Glomerular visceral epithelial cell (primary cell): ENCODE results near the gene PPIA.
A peak's percentile ranks its signal among the peaks of the same experiment; 100 is the strongest.
"Not testable (repeated sequence)": the region's sequence is repeated elsewhere in the genome, so short reads cannot be mapped to it uniquely, and the experiment has no call there.

Experiments
- DNase-seq: peaks from one replicate; pipeline ENCODE4 v3.0.0-alpha.2; 2016; ENCODE audit errors: extremely low spot score

Gene PPIA

DNA sequence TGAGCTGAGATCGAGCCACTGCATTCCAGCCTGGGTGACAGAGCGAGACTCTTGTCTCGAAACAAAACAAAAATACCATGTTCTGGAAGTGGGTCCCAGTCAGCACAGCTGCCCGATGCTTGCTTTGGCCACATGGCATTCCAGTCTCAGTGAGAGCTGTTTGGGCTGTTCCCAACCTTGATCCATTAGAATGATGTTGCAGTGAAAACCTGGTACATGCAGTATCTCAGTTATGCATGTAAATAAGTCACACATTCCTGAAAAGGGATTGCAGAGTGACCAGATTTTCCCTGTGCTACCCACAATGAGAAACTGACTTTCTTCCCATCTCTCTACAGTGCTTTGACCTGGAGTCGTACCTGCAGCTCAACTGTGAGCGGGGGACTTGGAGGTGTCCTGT lies 32.4 kb upstream of the PPIA start:
- DNase-seq = no peak

DNA sequence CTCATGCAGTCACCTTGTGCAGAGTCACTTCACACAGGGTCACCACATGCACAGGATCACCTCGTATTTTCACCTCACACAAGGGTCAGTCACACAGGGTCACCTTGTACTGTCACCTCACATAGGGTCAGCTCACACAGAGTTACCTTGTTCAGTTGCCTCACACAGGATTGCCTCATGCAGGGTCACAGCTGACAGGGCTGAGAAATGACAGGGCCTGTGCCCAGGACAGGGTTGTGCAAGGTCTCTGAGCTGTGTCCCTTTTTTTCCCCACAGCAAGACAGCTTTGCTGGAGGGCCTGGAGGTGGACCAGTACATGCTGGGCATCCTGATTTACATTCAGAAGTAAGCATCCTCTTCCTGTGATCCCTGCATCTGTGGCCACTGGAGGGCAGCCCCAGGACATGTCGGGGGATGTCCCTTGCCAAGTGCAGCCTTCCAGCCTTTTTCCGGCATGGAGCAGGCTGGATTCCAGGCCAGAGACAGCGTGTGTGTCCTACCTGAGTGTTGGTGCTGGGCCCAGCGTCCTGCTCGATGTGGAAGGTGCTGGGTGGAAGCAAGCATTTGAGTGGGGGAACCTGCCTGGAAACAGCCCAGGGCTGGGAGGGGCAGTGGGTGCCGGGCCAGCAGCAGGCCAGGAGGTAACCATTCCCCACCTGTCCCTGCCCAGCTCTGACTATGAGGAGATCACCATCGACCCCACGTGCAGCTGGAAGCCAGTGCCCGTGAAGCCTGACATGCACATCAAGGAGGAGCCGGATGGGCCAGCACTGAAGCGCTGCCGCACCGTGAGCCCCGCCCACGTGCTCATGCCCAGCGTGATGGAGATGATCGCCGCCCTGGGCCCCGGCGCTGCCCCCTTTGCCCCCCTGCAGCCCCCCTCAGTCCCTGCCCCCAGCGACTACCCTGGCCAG lies 31.6 kb upstream of the PPIA start:
- DNase-seq = no peak

DNA sequence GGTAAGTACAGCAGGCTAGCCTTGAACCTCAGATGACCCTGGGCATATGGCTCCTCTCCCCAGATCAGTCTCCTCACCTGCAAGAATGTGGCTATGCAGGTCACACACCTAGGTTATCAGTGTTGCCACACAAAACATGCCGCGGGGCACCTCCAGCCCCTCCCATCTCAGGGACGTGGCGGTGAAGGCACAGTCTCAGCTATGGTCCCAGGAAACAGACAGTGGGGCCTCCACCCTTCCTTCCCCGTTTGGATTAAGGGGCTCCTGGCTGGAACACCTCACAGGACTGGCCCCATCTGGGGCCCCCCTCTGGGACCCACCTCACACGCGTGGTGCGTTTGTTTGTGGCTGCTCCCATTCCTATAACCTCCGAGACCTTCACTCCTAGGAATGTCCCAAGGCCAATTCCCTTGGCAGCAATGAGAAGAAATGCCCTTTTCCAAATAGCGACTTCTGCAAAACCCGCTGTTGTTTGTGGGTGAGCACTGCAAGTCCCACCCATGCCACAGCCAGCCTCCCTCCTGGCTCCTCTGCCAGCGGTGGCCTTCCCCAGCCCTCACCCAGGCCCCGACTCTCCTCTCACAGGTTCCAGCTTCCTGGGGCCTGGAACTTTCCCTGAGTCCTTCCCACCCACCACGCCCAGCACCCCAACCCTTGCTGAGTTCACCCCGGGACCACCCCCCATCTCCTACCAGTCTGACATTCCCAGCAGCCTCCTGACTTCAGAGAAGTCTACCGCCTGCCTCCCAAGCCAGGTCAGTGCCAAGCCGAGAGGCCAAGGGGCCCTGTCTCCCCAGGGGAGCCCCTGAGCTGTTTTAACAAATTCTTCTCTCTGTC lies 30.7 kb upstream of the PPIA start:
- no peak for DNase-seq

DNA sequence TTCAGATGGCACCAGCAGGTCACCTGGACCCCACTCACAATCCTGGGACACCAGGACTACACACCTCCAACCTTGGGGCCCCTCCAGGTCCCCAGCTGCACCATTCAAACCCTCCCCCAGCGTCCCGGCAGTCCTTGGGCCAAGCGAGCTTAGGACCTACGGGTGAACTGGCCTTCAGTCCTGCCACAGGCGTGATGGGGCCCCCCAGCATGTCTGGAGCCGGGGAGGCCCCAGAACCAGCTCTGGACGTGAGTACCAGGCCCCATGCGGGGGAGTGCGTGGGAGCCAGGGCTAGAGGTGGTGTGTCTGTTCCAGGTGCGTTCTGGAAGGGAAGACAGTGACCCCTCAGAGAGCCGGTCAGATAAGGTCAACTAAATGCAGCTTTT lies 30.1 kb upstream of the PPIA start:
- DNase-seq = no peak

DNA sequence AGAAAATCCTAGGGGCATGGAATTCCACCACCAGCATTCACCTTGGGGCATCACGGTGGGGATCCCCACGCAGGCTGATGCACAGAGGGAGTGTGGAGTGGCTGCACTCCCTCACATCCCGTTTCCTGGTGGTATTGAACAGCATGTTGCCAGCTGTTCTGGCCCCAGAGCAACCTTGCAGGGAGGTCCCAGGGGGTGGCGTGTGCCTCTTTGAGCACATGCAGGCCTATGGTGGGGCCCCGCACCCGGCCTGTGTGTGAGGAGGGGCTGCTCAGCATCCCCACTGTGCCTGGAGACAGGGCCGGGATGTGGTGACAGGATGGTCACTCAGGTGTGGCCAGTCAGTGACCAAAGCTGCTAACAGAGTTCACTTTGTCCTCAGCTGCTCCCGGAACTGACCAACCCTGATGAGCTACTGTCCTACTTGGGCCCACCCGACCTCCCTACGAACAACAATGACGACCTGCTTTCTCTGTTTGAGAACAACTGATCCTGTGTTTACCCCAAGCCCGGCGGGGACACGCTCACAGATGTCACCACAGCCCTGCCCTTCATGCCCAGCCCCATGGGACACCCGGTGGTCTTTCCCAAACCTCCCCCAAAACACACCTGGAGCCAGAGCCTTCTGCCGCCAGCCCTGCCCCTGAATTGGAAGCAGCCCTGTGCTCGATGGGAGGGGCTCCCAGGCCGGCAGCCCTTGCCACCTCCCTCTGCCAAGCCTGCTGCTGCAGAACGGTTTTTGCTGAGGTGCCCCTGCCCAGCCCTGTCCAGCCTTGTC lies 29.2 kb upstream of the PPIA start:
- no peak for DNase-seq

DNA sequence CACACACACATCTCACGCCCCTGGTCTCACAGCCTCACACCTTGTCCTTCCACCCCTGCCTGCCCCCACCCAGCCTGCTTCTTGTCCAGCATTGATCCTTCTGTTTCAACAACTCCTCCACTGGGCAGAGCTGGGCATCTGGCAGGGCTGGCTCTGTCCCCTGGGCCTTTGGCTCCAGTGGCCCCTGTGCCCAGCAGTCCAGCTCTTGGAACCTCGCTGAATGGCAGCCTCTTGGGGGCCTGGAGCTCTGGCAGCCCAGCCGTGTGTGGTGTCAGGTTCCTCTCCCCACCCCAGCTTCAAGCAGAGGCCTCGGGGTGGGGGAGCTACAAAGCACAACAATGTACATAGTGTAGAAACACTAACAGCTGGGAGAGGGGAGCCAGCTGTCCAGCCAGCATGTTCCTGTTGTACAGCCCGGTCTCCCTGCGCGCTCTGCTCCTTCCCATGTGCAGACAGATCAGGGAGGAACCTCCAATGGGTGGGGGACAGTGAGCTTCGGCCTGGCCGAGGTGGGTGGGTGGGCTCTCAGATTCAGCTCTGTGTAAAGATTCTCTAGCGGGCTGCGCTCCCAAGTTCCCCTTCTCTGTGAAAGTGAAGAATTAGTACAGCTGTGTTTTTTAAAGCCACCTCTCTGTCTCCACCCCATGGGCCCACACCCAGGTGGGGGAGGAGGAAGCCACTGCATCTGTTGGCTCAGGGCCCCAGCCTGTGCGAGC lies 28.4 kb upstream of the PPIA start:
- DNase-seq = no peak

DNA sequence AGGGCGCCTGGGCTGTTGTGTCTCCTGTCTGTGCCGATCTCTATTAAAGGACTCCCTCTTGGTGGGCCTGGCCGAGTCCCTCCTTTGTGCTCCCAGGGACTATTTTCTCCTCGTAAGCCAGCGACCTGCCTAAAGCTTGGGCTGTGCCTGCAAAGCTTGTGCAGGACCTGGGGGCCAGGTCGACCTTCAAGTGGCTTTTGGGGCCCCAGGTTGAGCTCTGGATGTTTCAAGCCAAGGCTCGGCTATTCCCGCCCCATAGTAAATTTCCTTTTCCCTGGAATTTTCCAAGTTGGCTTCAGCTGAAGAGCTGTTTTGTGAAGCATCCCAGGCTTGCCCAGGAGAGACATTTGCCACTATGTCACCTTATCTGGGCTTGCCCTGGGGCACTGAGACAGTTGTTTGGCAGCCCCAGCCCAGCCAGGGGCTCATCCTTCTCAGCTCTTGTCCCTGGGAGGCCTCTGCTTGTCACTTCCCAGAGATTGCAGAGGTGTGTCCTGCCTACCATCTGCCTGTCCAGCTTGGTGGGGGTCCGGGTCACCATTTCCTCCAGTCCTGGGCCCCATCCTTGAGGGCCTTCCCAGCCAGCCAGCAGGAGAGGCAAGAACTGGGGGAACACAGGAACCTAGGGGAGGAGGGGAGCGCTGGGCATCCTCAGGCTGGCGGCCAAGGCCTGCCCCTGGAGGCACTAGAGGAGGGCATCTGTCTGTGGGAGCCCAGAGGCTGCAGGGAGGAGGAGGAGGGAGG lies 27.7 kb upstream of the PPIA start:
- DNase-seq = no peak

DNA sequence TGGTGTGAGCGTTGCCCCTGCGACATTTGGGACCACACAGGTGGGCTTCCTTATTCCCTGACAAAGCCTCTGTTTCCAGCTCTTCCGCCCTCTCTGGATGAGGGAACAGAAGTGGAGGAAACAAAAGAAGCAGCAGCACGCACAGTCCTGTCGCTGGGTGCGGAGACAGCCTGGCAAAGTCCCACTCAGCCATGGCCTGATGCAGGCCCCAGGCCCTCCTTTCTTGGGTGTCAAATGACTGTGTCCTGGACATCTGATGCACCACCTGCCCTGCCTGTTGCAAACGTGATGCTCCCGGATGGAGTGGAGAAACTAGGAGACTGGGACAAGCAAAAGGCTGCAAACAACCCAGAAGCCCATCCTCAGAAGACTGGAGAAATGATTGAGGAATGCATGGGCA lies 27.1 kb upstream of the PPIA start:
- DNase-seq = no peak

DNA sequence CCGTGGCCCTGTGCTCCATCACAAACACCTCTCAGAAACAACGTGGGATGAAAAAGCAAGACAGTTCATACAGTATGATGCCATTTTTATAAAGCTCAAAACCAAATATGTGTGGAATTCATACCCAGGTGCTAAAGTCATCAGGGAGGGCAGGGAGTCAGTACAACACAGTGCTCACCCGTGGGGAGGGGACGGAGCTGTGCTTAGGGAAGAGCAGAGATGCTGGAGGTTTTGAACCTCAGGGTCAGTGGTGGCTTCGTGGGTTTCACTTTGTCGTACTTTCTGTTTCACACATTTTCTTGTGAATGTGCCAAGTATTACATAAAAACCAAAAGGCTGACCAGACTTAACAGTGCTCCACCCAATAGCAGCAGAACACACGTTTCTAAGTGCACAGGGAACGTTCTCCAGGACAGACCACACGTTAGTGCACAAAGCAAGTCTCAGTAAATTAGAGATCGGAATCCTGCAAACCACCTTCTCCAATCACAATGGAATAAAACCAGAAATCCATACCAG lies 26.6 kb upstream of the PPIA start:
- DNase-seq = peak; percentile 77

DNA sequence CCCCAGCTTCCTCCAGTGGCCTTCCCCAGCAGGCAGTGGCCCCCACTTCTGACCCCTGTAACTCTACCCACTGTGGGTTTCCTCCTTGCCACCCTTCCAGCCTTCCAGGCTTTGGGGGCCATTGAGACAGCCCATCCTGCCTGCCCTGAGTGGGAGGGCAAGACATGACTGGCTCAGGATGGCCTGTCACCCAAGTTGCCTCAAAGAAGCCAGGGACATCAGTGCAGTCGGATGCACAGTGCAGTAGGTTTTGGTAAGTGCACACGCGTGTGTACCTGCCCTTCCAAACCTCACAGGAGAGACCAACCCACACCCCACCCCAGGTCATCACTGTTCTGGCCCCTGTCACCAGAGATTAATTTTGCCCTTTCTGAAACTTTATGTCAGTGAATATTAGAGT lies 25.1 kb upstream of the PPIA start:
- no peak for DNase-seq

DNA sequence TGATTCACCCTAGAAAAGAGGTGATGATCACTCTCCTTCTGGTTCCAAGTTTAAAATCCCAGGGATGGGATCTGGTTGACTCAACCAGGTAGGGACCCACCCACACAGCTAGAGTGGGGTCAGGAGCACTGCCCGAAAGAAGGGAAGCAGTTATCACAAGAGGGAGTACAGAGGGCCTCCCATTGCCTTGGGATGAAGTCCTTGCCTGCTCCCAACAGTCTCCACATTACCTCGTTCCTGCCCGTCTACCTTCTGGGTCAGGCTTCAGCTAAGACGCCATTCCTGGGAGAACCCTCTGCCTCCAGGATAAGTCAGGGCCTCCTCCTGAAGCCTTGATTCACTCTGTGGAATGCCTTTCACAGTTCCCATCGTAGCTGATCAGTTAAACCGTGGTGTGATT lies 24.0 kb upstream of the PPIA start:
- no peak for DNase-seq

DNA sequence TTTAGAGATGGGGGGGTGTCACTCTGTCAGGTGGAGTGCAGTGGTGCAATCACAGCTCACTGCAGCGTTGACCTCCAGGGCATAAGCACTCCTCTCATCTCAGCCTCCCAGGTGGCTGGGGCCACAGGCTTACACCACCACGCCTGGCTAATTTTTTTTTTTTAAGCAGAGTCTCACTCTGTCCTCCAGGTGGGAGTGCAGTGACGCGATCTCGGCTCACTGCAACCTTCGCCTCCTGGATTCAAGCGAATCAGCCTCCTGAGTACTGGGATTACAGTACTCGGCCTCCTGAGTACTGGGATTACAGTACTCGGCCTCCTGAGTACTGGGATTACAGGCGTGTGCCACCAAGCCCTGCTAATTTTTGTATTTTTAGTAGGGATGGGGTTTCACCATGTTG lies 23.6 kb upstream of the PPIA start:
- DNase-seq = no peak

DNA sequence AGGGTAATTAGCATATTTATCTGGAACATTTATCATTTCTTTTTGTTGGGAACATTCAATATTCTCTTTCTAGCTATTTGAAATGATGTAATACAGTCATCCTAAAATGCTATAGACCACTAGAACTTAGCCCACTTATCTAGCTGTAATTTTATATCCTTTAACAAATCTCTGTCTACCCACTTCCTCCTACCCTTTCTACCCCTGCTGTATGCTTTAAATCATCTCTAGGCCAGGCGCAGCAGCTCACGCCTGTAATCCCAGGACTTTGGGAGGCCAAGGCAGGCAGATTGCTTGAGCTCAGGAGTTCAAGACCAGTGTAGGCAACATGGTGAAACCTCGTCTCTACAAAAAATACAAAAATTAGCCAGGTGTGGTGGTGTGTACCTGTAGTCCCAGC lies 22.0 kb upstream of the PPIA start:
- DNase-seq = not testable (repeated sequence)

DNA sequence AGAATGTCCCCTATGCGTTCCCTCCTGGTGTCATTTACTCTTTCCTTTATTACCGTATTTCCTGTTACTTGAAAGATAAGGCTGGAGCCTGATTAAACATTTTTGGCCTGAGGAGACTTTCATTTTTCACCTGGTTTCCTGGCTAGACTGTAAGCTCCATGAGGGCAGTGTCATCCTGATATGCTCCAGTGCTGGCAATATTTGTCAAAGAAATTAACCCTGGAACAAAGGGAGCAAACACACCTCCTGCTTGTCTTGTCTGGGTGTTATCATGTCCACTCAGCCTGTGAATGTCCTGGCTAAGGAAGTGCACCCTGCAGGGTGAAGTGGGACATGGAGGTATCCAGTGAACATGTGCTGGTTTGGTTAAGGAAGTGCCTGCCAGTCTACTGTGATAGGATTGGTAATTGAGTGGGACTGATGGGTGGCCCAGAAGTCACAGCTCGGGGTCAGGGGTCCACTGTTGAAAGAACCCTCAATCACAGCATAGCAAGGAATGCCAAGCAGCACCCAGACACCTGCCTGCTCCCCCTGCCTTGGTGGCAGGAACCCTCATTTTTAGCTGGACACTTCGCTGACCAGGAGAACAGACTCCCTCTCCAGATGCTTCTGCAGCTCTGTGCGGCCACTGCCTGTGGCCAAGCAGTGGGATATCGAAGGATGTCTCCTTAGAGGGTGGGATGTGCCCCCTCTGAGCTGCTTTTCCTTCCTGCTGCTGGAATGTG lies 20.9 kb upstream of the PPIA start:
- no peak for DNase-seq

DNA sequence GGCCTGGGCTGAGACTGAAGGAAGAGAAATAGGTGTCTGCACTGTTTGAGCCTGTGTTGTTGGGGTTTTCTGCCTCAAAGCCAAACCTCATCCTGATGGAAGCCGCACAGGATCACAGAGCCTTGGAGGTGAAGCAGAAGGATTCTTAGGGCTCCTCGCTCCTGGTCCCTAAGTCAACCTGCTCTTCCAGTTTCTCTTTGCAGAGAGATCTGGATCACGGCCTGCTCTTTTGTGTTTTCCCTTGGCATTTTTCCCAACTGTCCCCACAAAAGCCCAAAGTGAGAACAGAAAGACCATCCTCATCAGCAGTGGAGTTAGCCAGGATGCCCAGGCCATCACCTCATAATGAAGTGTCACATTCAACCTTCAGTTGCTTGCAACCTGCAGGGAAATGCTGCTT lies 20.3 kb upstream of the PPIA start:
- DNase-seq = no peak

DNA sequence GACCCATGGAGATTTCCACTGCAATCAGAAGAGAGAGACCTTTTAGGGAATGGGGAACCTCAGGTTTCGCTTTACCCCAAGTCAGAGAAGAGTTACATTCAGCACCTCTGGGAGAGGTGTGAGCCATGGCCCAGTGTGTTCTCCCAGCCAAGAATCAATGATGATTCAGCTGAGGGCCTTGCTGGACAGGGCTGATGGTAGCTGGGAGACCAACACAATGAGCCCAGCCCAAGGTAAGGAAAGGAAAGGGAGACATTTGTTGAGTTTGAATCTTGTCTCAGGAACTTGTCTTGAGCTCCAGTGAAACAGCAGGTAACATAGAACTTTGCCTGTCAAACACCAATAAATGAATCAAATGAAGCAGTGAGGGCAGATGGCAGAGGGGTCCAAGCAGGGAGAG lies 14.0 kb upstream of the PPIA start:
- DNase-seq = no peak

DNA sequence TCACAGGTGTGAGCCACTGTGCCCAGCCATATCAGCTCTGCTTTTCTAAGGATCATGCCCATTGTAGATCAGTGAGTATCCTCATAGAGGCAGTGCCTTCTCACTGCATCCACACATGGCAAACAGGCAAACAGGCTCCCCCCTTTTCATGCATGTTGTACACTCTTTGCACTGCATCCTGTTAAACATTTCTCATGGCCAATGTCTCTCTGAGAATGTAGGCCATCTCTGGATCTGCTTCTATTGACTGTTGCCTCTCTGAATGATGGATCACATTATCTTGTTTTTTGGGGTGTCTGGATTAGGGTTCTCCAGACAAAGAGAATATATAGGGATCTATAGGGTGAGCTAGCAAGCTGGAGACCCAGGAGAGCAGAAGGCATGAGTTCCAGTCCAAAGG lies 13.1 kb upstream of the PPIA start:
- DNase-seq = no peak

DNA sequence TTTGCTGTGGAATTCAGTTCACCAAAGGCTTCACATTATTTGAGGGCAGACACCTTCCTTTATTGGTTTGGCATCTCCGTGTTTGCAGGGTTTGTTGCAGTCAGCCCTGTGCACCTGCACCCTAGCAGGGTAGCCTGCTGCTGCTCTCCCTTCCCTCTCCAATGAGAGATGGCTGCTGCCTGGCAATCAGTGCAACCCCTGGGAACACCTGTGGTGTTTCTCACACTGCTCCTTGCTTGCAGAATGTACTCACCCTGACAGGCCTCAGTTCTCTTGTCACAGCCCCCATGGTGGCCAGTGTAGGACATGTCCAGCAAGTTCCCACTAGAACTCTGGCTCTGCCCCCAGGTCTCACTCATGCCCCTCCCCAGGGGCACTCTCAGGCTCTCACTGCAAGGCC lies 12.1 kb upstream of the PPIA start:
- DNase-seq = no peak

DNA sequence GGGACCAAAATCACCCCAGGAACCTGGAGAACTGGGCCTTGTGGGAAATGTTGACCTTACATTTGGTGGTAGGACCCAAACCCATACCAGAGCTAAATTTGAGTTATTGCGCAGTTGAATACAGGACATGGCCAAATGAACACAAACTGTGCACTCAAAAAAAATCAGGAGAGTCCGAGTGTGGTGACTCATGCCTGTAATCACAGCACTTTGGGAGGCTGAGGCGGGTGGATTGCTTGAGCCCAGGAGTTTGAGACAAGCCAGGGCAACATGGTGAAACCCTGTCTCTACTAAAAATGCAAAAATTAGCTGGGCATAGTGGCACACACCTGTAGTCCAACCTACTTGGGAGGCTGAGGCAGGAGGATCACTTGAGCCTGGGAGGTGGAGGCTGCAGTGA lies 11.3 kb upstream of the PPIA start:
- DNase-seq = not testable (repeated sequence)

DNA sequence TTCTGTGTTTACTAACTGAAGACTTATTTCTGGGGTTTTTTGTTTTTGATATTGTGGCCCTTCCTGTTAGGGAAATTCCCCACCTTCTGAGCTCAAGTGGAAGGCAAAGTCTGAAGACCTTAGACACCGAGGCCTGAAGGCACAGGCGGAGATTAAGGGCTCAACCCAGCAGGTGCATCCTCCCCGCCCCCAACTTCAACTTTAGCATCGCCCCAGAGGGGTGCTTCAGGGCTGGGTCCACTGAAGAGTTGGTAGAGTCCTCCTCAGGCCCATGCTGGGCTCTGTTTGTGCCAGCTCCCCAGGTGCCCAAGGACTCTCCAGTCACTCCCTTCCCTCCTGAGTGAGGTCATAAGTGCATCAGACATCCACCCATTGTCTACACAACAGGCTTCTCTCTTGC lies 9.4 kb upstream of the PPIA start:
- no peak for DNase-seq
